ENCODE data around the gene SPINT4. TPM values are rescaled to one million over a fixed set of nuclear protein-coding genes. Genes with fewer than 3 reads are reported as not detected.
"Not testable (repeated sequence)": the region's sequence is repeated elsewhere in the genome, so short reads cannot be mapped to it uniquely, and the experiment has no call there.

Gene SPINT4
- not detected in 2 replicates for total RNA-seq

- no peak for DNase-seq (ENCODE audit: low read depth)
- TF ChIP-seq CTCF (conservative IDR thresholded peaks at IDR 0.05; ENCODE audit: low read depth, low read length), result no peak
- no peak within 1 kb of the TSS for H3K4me3 ChIP-seq (ENCODE audit: low read depth, low read length)
These were observed at the start of gene SPINT4 for GRCh38 chr20:45722047-45722446. SPINT4 (plus strand) TSS chr20:45722347; CDS start chr20:45722368, 21 bp downstream.

- H3K4me3 ChIP-seq (ENCODE audit: low read depth, low read length), result no peak overlapping the region
- DNase-seq (ENCODE audit: low read depth), result no peak
- TF ChIP-seq CTCF (conservative IDR thresholded peaks at IDR 0.05; ENCODE audit: low read depth, low read length), result no peak
These were observed 49.4 kb upstream of the SPINT4 start for GRCh38 chr20:45672765-45673164.

GRCh38 chr20:45679650-45680049, 42.5 kb upstream of the SPINT4 start:
- DNase-seq (ENCODE audit: low read depth), result no peak
- no peak overlapping the region for H3K4me3 ChIP-seq (ENCODE audit: low read depth, low read length)
- no peak for TF ChIP-seq CTCF (conservative IDR thresholded peaks at IDR 0.05; ENCODE audit: low read depth, low read length)

GRCh38 chr20:45685896-45686295, 36.3 kb upstream of the SPINT4 start:
- TF ChIP-seq CTCF (conservative IDR thresholded peaks at IDR 0.05; ENCODE audit: low read depth, low read length), result peak; percentile 40
- no peak for DNase-seq (ENCODE audit: low read depth)
- H3K4me3 ChIP-seq (ENCODE audit: low read depth, low read length), result no peak overlapping the region

- not testable (repeated sequence) for DNase-seq (ENCODE audit: low read depth); H3K4me3 ChIP-seq (ENCODE audit: low read depth, low read length)
These were observed 28.8 kb upstream of the SPINT4 start for GRCh38 chr20:45693346-45693745.

GRCh38 chr20:45695496-45695895, 26.7 kb upstream of the SPINT4 start:
- TF ChIP-seq CTCF (conservative IDR thresholded peaks at IDR 0.05; ENCODE audit: low read depth, low read length), result no peak
- no peak for DNase-seq (ENCODE audit: low read depth)
- H3K4me3 ChIP-seq (ENCODE audit: low read depth, low read length), result no peak overlapping the region

GRCh38 chr20:45701104-45701503, 21.0 kb upstream of the SPINT4 start:
- no peak for TF ChIP-seq CTCF (conservative IDR thresholded peaks at IDR 0.05; ENCODE audit: low read depth, low read length)
- H3K4me3 ChIP-seq (ENCODE audit: low read depth, low read length), result no peak overlapping the region
- no peak for DNase-seq (ENCODE audit: low read depth)

- no peak for TF ChIP-seq CTCF (conservative IDR thresholded peaks at IDR 0.05; ENCODE audit: low read depth, low read length)
- no peak for DNase-seq (ENCODE audit: low read depth)
- no peak within 1 kb of the TSS for H3K4me3 ChIP-seq (ENCODE audit: low read depth, low read length)
These were observed 20.3 kb upstream of the SPINT4 start, which contains the start of gene WFDC13 for GRCh38 chr20:45701873-45702272. WFDC13 (plus strand) TSS chr20:45702038; CDS start chr20:45702124, 86 bp downstream.
